Esophagus mucosa (tissue), 1 donor: Measurements from ENCODE around the gene RRAS. TPM values are rescaled to one million over a fixed set of nuclear protein-coding genes. Genes with fewer than 3 reads are reported as not detected.

ENCODE experiments used
- ATAC-seq: fragments of 200-7000 bp; cut with Tn5 transposase; one replicate; pipeline ENCODE4 v1.9.1; 2020
- total RNA-seq: library from RNA; stranded (reverse); gene quantifications from one replicate; pipeline ENCODE4 v1.2.4, GENCODE V29; 2023
- donor health status: DM: yes; HTN: yes; CAD: no.

Gene RRAS
- total RNA-seq, result 16.4 TPM

GRCh38 chr19:49640113-49640898 lies at the start of gene RRAS:
RRAS (minus strand) TSS chr19:49640143; CDS start chr19:49640098, 45 bp downstream.
- peak; percentile 74 for ATAC-seq

GRCh38 chr19:49689133-49690078 lies 49.5 kb upstream of the RRAS start, which contains the start of gene ADM5:
ADM5 (plus strand) TSS chr19:49689594; CDS start chr19:49689838, 244 bp downstream.
- ATAC-seq, result peak; percentile 50

GRCh38 chr19:49688531-49689132 lies 48.7 kb upstream of the RRAS start:
- ATAC-seq, result no peak

DNA sequence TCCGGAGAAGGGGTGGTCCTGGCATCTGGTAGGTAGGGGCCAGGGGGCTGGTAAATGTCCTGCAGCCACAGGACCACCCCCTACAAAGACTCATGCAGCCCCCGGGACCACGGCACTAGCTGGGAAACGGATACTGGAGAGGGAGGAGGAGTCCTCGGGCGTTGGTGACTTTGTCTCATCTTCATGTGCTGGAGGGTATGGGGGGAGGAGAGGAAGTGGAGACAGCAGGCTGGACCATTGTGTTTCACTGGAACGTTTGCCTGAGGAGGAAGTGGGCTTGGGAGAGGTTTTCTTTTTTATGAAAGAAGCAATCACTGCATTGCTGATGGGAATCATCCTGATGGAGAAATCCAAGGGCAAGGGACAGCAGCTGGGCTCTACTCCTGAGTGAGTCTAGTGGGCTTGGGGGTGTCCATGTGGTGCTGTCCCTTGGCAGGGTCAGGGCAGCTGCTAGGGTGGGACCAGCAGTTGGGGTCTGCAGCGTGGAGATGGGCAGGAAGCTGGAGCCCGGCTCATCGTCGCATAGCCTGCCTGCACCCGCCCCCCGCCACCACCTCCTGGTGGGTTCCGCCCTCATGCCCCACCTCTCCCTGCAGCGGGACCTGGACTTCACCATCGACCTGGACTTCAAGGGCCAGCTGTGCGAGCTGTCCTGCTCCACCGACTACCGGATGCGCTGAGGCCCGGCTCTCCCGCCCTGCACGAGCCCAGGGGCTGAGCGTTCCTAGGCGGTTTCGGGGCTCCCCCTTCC lies 47.8 kb upstream of the RRAS start:
- no peak for ATAC-seq

- ATAC-seq, result no peak
Measured at GRCh38 chr19:49687150-49687549, 47.2 kb upstream of the RRAS start.

DNA sequence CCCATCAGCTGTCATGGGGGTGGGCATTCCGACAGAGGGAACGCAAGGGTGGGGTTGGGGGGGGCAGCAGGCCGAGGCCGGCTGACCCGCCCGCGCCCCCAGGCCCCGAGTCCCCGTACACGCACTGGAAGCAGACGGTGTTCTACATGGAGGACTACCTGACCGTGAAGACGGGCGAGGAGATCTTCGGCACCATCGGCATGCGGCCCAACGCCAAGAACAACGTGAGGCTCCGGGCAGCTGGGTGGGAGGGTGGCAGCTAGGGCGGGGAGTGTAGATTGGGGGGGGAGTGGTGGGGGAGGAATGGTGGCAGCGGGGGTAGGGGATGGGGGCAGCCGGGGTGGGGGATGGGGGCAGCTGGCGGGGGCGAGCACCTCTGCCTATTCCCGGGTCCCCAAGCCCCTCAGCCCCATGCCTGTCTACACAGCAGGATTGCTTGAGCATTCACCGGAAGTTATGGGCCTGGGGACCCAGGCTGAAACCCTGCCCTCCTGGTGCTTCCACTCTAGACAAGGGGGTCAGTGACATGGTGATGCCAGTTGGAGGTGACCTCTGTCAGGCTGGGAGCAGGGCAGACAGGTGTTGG lies 46.7 kb upstream of the RRAS start:
- no peak for ATAC-seq

DNA sequence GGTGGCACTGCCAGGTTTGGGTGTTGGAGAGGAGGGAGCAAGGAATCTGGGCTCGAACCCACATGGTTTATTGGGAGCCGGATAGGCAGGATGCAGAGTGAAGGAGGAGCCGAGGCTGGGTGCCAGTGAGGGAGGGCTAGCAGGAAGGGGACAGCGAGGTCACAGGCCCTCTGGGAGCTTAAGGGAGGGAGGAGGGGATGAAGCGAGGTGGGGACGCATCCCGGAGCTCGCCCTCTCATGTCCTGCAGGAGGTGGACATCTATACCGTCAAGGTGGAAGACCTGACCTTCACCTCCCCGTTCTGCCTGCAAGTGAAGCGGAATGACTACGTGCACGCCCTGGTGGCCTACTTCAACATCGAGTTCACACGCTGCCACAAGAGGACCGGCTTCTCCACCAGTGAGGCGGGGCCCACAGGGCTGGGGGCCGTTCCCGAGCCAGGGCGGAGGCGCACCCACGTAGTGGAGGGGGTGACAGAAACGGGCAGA lies 45.9 kb upstream of the RRAS start:
- ATAC-seq, result no peak

DNA sequence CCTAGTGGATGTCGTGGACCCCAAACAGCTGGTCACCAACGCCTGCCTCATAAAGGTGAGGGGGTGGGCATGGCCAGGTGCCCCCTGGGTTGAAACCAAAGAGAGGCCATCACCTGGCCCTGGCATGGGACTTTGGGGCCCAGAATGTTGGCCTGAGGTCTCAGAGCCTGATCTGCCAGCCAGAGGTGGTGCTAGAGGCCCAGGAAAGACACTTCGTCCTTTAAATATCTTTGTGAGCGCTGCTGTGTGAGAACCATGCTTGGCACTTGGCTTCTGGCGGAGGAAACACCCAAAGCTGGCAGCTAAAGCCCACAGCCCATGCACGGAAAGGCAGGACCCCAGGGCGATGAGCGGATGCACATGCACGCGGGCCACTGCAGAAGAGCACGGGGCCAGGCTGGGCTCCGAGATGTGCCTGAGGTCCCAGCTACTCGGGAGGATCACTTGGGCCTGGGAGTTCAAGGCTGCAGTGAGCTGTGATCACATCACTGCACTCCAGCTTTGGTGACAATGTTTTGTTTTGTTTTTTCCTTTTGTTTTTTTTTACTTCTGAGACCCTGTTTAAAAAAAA lies 45.1 kb upstream of the RRAS start:
- ATAC-seq, result no peak

- peak; percentile 12 for ATAC-seq
Measured at GRCh38 chr19:49684251-49684982, 44.5 kb upstream of the RRAS start.

DNA sequence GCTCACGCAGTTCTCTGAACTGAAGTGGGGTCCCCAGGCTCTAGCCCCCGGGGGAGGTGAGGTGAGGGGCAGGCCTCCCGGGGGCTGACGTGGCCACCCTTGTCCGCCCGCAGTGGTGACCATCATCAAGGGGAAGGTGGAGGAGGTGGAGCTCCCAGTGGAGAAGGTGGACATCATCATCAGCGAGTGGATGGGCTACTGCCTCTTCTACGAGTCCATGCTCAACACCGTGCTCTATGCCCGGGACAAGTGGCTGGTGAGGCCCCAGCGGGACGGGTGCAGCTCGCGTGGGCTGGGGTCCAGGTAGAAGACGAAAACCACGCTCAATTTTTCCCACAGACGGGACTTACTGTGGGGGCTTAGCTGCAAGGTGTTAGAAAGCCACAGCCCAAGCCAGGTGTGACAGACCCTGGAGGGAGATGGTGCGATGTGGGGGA lies 43.9 kb upstream of the RRAS start:
- ATAC-seq, result no peak

DNA sequence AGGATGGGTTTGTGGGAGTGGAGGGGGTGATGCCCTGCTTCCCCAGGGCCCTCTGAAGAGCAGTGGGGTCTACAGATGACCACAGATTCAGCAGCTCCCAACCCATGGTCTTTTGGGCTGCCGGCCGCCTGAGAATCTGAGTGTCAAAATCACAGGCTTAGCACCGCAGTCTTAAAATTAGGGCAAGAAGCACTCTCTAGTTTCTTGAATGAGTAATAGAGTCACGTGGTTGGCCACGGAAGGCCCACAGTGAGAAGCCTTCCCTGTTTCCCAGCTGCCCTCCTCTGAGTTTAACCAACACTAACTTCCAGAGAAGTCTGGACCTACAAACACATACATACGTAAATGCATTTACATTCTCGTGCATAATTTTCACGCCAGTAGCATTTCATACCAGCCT lies 42.3 kb upstream of the RRAS start:
- no peak for ATAC-seq

DNA sequence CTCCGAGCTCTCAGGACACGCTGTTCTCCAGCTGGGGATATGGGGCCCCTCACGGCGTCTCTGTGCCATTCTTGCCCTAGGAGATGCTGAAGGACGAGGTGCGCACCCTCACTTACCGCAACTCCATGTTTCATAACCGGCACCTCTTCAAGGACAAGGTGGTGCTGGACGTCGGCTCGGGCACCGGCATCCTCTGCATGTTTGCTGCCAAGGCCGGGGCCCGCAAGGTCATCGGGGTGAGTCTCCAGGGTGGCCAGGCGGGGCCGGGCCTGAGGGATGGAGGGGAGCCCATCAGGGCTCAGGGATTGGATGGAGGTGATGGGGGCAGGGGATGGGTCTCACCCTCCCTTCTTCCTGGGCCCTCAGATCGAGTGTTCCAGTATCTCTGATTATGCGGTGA lies 41.9 kb upstream of the RRAS start:
- no peak for ATAC-seq

GRCh38 chr19:49680421-49681351 lies 40.7 kb upstream of the RRAS start:
- ATAC-seq, result peak; percentile 38

GRCh38 chr19:49679771-49680413 lies 39.9 kb upstream of the RRAS start:
- ATAC-seq, result no peak

- ATAC-seq, result no peak
Measured at GRCh38 chr19:49678985-49679770, 39.2 kb upstream of the RRAS start.

- ATAC-seq, result peak; percentile 5
Measured at GRCh38 chr19:49677901-49678674, 38.1 kb upstream of the RRAS start.

DNA sequence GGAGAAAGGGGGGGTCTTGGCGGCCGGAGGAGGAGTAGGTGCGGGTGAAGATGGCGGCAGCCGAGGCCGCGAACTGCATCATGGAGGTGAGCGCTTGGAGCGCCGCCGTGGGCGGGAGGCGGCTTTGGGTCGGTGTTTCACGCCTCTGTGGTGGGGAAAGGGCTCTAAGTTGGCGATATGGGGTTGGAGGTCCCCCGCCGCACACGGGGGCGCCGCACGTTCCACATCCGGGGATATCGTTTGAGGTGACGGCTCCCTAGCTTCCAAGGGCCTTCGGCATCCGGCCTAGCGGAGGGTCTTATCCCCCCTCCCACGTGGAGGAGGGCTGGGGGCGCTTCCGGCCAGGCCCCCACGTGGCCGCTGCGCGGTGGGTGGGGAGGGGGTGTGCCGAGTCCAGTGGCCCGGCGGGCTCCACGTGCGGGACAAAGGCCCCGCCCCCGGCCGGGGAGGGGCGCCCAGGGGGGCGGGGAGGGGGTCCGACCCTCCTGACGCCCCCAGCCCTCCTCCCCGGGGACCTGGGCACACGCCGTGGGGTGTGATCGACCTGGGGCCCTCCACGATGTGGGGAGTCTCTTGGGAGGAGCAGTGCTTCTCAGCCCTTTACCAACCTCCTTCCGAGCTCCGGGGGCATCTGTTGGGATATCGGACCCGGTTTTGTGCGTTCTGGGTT lies 37.4 kb upstream of the RRAS start, which contains the start of gene PRMT1:
PRMT1 (plus strand) TSS at position 41 of the 670 bp plus-strand sequence; CDS start at position 51, 10 bp downstream.
- peak; percentile 10 for ATAC-seq
